Neural progenitor cell (in vitro differentiated cells): ENCODE results near the gene SPEN.

ENCODE experiments used
- CTCF ChIP-seq: fragments of 200-600 bp; sonication (generic); IDR thresholded peaks from 2 replicates; pipeline ENCODE4 v1.5.1; 2017; ENCODE audit warnings: antibody characterized with exemption, mild to moderate bottlenecking
- EZH2 ChIP-seq: fragments of 200-600 bp; sonication (generic); IDR thresholded peaks from 2 replicates; pipeline ENCODE4 v1.6.1; 2017; ENCODE audit warnings: antibody characterized with exemption, mild to moderate bottlenecking, moderate library complexity

GRCh38 chr1:15876357-15877055 lies 29.0 kb downstream of the SPEN start:
- TF ChIP-seq CTCF: peak; percentile 46
- TF ChIP-seq EZH2: no peak
